ENCODE results near the gene FAM53B.

DNA sequence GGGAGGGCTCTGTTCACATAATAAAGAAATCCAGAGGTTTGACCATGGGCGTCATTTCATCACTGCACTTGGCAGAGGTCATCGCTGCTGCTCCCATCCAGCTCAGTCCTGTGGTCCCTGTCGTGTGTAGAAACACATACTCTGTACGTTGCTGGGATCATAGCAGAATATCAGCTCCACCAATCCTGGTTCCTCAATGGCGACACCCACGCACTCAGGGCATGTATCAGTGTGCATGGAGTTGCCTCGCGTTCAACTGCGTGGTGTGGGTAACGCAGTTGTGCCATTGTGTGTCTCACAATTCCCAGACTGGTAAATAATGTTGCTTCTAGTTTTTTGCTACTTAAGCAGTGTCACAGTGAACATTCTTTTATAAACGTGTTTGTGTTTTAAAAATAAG is 171.4 kb downstream of the FAM53B start:
- TF ChIP-seq, protein P1, sequence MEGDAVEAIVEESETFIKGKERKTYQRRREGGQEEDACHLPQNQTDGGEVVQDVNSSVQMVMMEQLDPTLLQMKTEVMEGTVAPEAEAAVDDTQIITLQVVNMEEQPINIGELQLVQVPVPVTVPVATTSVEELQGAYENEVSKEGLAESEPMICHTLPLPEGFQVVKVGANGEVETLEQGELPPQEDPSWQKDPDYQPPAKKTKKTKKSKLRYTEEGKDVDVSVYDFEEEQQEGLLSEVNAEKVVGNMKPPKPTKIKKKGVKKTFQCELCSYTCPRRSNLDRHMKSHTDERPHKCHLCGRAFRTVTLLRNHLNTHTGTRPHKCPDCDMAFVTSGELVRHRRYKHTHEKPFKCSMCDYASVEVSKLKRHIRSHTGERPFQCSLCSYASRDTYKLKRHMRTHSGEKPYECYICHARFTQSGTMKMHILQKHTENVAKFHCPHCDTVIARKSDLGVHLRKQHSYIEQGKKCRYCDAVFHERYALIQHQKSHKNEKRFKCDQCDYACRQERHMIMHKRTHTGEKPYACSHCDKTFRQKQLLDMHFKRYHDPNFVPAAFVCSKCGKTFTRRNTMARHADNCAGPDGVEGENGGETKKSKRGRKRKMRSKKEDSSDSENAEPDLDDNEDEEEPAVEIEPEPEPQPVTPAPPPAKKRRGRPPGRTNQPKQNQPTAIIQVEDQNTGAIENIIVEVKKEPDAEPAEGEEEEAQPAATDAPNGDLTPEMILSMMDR (IDR thresholded peaks at IDR 0.05): no peak
- TF ChIP-seq POLR2A (IDR thresholded peaks at IDR 0.05) (no peak), EP300 (IDR thresholded peaks at IDR 0.05) (no peak)
